SK-N-SH (cell line): ENCODE data around the gene A2M. TPM values are rescaled to one million over a fixed set of nuclear protein-coding genes. Genes with fewer than 3 reads are reported as not detected.

ENCODE experiments used
- CTCF ChIA-PET: fragments of 300-600, 350-600 bp; formaldehyde crosslinking; extraction: SDS; loops from one replicate; lab custom pipeline; 2021; lab: Yijun Ruan, JAX
- POLR2A ChIA-PET: fragments of 350-600 bp; sonication (Branson Sonifier 250); formaldehyde crosslinking; extraction: SDS; loops from one replicate; lab custom pipeline; 2020; ENCODE audit warnings: antibody characterized with exemption, inconsistent platforms; lab: Yijun Ruan, JAX
- DNase-seq: peaks from one replicate; pipeline ENCODE4 v3.0.0; 2012
- H2AFZ ChIP-seq: fragments of 200-600 bp; sonication (generic); 2 replicates; pipeline ENCODE4 v1.8.1; 2016; ENCODE audit warnings: antibody characterized with exemption, mild to moderate bottlenecking, low read depth
- H3F3A ChIP-seq: fragments of 200-600 bp; sonication (generic); replicated peaks from 2 replicates; pipeline ENCODE3; 2016; ENCODE audit warnings: antibody characterized with exemption, mild to moderate bottlenecking; ENCODE audit not compliant: insufficient read depth
- H3K27ac ChIP-seq, 2 experiments: fragments of 200-500 bp in 1 of 2; fragments of 200-600 bp in 1 of 2; sonication (Bioruptor generic) in 1 of 2; sonication (generic), shearing (Covaris generic) in 1 of 2; 2 replicates each; pipeline versions ENCODE4 v1.5.1 to v1.6.1; 2014 to 2016; ENCODE audit warnings: low read depth in 2 of 2, inconsistent platforms in 1 of 2, low read length in 1 of 2, mild to moderate bottlenecking in 1 of 2, mixed read lengths in 1 of 2
- H3K27me3 ChIP-seq: fragments of 200-600 bp; sonication (generic), shearing (Covaris generic); 2 replicates; pipeline ENCODE4 v1.6.1; 2016; ENCODE audit warnings: mixed run types; ENCODE audit not compliant: insufficient read depth
- H3K36me3 ChIP-seq, 2 experiments: fragments of 200-500 bp in 1 of 2; fragments of 200-600 bp in 1 of 2; sonication (Bioruptor generic) in 1 of 2; sonication (generic) in 1 of 2; replicated peaks in 1 of 2; 2 replicates each; pipeline versions ENCODE3 to v1.5.1; 2014 to 2016; ENCODE audit warnings: low read length in 1 of 2, mild to moderate bottlenecking in 1 of 2; ENCODE audit not compliant: insufficient read depth in 2 of 2, control insufficient read depth in 1 of 2
- H3K4me1 ChIP-seq, 2 experiments: fragments of 200-500 bp in 1 of 2; fragments of 200-600 bp in 1 of 2; sonication (Bioruptor generic) in 1 of 2; sonication (generic), shearing (Covaris generic) in 1 of 2; 2 replicates each; pipeline versions ENCODE4 v1.5.1 to v1.6.1; 2014 to 2016; ENCODE audit warnings: low read depth in 1 of 2, low read length in 1 of 2, mixed run types in 1 of 2; ENCODE audit not compliant: insufficient read depth in 2 of 2, control insufficient read depth in 1 of 2
- H3K4me2 ChIP-seq: fragments of 200-600 bp; sonication (generic), shearing (Covaris generic); 2 replicates; pipeline ENCODE4 v1.6.1; 2017; ENCODE audit warnings: mixed run types
- H3K4me3 ChIP-seq, 2 experiments: fragments of 200-500 bp in 1 of 2; fragments of 200-600 bp in 1 of 2; sonication (Bioruptor generic) in 1 of 2; sonication (generic), shearing (Covaris generic) in 1 of 2; 2 replicates each; pipeline versions ENCODE4 v1.5.1 to v1.8.1; 2014 to 2016; ENCODE audit warnings: low read depth in 2 of 2, inconsistent platforms in 1 of 2, low read length in 1 of 2, mild to moderate bottlenecking in 1 of 2, mixed read lengths in 1 of 2, moderate library complexity in 1 of 2
- H3K79me2 ChIP-seq: fragments of 200-600 bp; sonication (generic); 2 replicates; pipeline ENCODE4 v1.8.1; 2017; ENCODE audit warnings: mild to moderate bottlenecking; ENCODE audit not compliant: insufficient read depth
- H3K9ac ChIP-seq: fragments of 200-600 bp; sonication (generic); 2 replicates; pipeline ENCODE4 v1.6.1; 2017; ENCODE audit warnings: mixed run types
- H3K9me2 ChIP-seq: fragments of 200-600 bp; sonication (generic); 2 replicates; pipeline ENCODE4 v1.6.1; 2017; ENCODE audit warnings: mixed run types
- H3K9me3 ChIP-seq: fragments of 200-600 bp; sonication (generic); 2 replicates; pipeline ENCODE4 v1.6.1; 2017; ENCODE audit warnings: mixed run types, mild to moderate bottlenecking, moderate library complexity
- H4K20me1 ChIP-seq: fragments of 200-600 bp; sonication (generic); 2 replicates; pipeline ENCODE4 v1.6.1; 2017; ENCODE audit warnings: mild to moderate bottlenecking, mixed run types; ENCODE audit not compliant: insufficient read depth
- ELF1 ChIP-seq: IDR thresholded peaks from 2 replicates; pipeline ENCODE4 v1.4.0; 2012
- EP300 ChIP-seq, 2 experiments: IDR thresholded peaks; 2 replicates each; pipeline versions ENCODE4 v1.4.0 to v1.6.1; 2012; ENCODE audit warnings: borderline replicate concordance in 1 of 2, low read depth in 1 of 2, low read length in 1 of 2
- EZH2phosphoT487 ChIP-seq: fragments of 200-600 bp; sonication (generic); IDR thresholded peaks from 2 replicates; pipeline ENCODE4 v1.6.1; 2017; ENCODE audit warnings: low read depth, mixed run types, mild to moderate bottlenecking, antibody characterized with exemption, moderate library complexity, borderline replicate concordance
- FOSL2 ChIP-seq: IDR thresholded peaks from 2 replicates; pipeline ENCODE4 v1.4.0; 2012; ENCODE audit warnings: low read depth, mild to moderate bottlenecking, moderate library complexity, borderline replicate concordance
- FOXM1 ChIP-seq: IDR thresholded peaks from 2 replicates; pipeline ENCODE4 v1.4.0; 2012; ENCODE audit warnings: low read depth, mild to moderate bottlenecking
- GABPA ChIP-seq: IDR thresholded peaks from 2 replicates; pipeline ENCODE4 v1.4.0; 2012; ENCODE audit warnings: low read depth, mild to moderate bottlenecking
- GATA2 ChIP-seq: sonication (generic); formaldehyde crosslinking; IDR thresholded peaks from 2 replicates; pipeline ENCODE4 v1.5.0; 2020; ENCODE audit warnings: mild to moderate bottlenecking, missing genetic modification reagents
- JUND ChIP-seq: IDR thresholded peaks from 2 replicates; pipeline ENCODE4 v1.4.0; 2012
- MEF2A ChIP-seq: IDR thresholded peaks from 2 replicates; pipeline ENCODE4 v1.4.0; 2012; ENCODE audit warnings: low read depth, borderline replicate concordance
- MXI1 ChIP-seq: IDR thresholded peaks from 2 replicates; pipeline ENCODE4 v1.6.1; 2012; ENCODE audit warnings: mild to moderate bottlenecking, low read depth, low read length, improper control_type of control experiment
- NFIC ChIP-seq: IDR thresholded peaks from 2 replicates; pipeline ENCODE4 v1.4.0; 2012; ENCODE audit warnings: borderline replicate concordance
- NRF1 ChIP-seq: IDR thresholded peaks from 2 replicates; pipeline ENCODE4 v1.6.1; 2012; ENCODE audit warnings: low read depth, mild to moderate bottlenecking, low read length
- POLR2AphosphoS5 ChIP-seq: IDR thresholded peaks from 2 replicates; pipeline ENCODE4 v1.6.1; 2012; ENCODE audit warnings: low read depth, low read length
- RFX5 ChIP-seq: IDR thresholded peaks from 2 replicates; pipeline ENCODE4 v1.6.1; 2012; ENCODE audit warnings: mild to moderate bottlenecking, improper control_type of control experiment, low read length
- SMC3 ChIP-seq: IDR thresholded peaks from 2 replicates; pipeline ENCODE4 v1.6.1; 2012; ENCODE audit warnings: low read depth, low read length, improper control_type of control experiment
- TCF12 ChIP-seq: IDR thresholded peaks from 2 replicates; pipeline ENCODE4 v1.4.0; 2012
- YY1 ChIP-seq: IDR thresholded peaks from 2 replicates; pipeline ENCODE4 v1.4.0; 2012; ENCODE audit warnings: low read depth, mild to moderate bottlenecking
- WGBS: methylation state at CpG from one replicate; pipeline ENCODE4 v1.1.6; 2017; ENCODE audit warnings: low lambda C conversion rate; 5-methylcytosine and 5-hydroxymethylcytosine counted together
- polyA plus RNA-seq, 3 experiments: library from polyadenylated mRNA; depleted of rRNA; stranded (reverse); fragments of >200 nt; gene quantifications; 2 replicates each; pipeline ENCODE4 v1.2.3, GENCODE V29; 2012
- TF ChIP-seq, protein P1 (sequence below): IDR thresholded peaks from 2 replicates; pipeline ENCODE4 v1.4.0; 2012; ENCODE audit warnings: low read depth, borderline replicate concordance
- TF ChIP-seq, protein P2 (sequence below): fragments of 150-350 bp; IDR thresholded peaks from 2 replicates; pipeline ENCODE4 v1.6.1; 2017; ENCODE audit warnings: antibody characterized with exemption, low read length, low read depth, borderline replicate concordance
- TF ChIP-seq, protein P3 (sequence below): fragments of 200-600 bp; sonication (generic); IDR thresholded peaks from 2 replicates; pipeline ENCODE4 v1.6.1; 2017; ENCODE audit warnings: antibody characterized with exemption, mild to moderate bottlenecking, moderate library complexity

The A2M gene
- polyA plus RNA-seq, 1 of the 3 experiments (the other 2 are of a cell fraction), result not detected

DNA sequence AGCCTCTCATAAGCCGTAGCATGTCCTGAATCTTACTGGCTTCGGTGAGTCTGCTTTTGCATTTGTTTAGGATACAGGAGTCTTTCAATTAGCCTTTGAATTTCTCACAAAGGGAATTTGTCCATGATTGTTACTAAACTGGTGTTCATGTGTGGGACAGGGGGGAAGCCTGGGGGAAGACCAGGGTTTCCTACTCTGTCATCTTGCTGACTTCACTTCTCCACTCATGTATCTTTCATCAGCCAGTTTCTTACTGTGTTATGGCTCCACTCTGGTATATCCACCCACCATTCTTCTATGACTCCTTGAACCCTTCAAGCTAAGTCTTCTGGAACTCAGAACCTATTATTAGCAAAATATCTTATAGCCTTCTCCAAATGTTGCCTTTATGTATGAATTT lies 31.7 kb upstream of the A2M start:
- Histone ChIP-seq H3K4me2 (no peak overlapping the region), H3K79me2 (no peaks in the 10 kb centered on the region), H3K4me3 (no peak overlapping the region), H3K27ac (no peak overlapping the region), H2AFZ (no peak overlapping the region), H3K4me1 (no peaks in the 10 kb centered on the region), H3K9me3 (no peaks in the 10 kb centered on the region), H3K27me3 (no peaks in the 10 kb centered on the region), H3F3A (no peaks in the 10 kb centered on the region), H3K9ac (no peak overlapping the region), H3K36me3 (no peaks in the 10 kb centered on the region), H3K9me2 (no peaks in the 10 kb centered on the region), H4K20me1 (no peaks in the 10 kb centered on the region)
- ChIA-PET POLR2A (no interaction called here), CTCF (no interaction called here)
- WGBS, result 6% methylated on average over 2 of the region's 2 CpGs
- DNase-seq, result no peak
- no peak for TF ChIP-seq EP300 (IDR thresholded peaks at IDR 0.05; ENCODE audit: borderline replicate concordance in 1 of 2, low read depth in 1 of 2, low read length in 1 of 2)
- no peak for TF ChIP-seq FOXM1
- TF ChIP-seq, protein P1, sequence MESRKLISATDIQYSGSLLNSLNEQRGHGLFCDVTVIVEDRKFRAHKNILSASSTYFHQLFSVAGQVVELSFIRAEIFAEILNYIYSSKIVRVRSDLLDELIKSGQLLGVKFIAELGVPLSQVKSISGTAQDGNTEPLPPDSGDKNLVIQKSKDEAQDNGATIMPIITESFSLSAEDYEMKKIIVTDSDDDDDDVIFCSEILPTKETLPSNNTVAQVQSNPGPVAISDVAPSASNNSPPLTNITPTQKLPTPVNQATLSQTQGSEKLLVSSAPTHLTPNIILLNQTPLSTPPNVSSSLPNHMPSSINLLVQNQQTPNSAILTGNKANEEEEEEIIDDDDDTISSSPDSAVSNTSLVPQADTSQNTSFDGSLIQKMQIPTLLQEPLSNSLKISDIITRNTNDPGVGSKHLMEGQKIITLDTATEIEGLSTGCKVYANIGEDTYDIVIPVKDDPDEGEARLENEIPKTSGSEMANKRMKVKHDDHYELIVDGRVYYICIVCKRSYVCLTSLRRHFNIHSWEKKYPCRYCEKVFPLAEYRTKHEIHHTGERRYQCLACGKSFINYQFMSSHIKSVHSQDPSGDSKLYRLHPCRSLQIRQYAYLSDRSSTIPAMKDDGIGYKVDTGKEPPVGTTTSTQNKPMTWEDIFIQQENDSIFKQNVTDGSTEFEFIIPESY, result no peak
- no peak for TF ChIP-seq GABPA
- TF ChIP-seq NRF1, result no peak
- TF ChIP-seq FOSL2, result no peak
- no peak for TF ChIP-seq YY1
- no peak for TF ChIP-seq RFX5
- TF ChIP-seq, protein P2, sequence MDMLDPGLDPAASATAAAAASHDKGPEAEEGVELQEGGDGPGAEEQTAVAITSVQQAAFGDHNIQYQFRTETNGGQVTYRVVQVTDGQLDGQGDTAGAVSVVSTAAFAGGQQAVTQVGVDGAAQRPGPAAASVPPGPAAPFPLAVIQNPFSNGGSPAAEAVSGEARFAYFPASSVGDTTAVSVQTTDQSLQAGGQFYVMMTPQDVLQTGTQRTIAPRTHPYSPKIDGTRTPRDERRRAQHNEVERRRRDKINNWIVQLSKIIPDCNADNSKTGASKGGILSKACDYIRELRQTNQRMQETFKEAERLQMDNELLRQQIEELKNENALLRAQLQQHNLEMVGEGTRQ, result no peak
- TF ChIP-seq ELF1, result no peak
- TF ChIP-seq GATA2 (CRISPR knock-in tag), result no peak
- no peak for TF ChIP-seq POLR2AphosphoS5
- no peak for TF ChIP-seq SMC3
- no peak for TF ChIP-seq NFIC
- no peak for TF ChIP-seq EZH2phosphoT487
- no peak for TF ChIP-seq MEF2A
- no peak for TF ChIP-seq JUND
- no peak for TF ChIP-seq TCF12

DNA sequence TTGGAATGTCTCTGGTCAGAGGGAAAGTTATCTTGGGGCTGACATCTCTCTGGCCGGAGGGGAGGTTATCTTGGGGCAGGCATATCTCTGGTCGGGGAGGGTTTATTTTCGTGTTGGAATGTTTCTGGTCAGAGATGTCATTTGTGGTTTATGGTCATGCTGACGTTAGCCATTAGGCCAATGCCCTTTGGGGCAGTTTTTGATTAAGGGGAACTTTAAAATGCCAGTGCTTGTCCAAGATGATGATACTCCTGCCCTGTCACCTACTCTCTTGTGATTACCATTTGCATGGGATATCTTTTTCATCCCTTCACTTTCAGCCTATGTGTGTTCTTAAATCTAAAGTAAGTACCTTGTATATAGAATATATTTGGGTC lies 29.0 kb upstream of the A2M start:
- H3K27ac ChIP-seq, result no peak overlapping the region
- H3K9me2 ChIP-seq, result no peaks in the 10 kb centered on the region
- 3% methylated on average over 4 of the region's 4 CpGs for WGBS
- no peaks in the 10 kb centered on the region for H3K79me2 ChIP-seq
- POLR2A ChIA-PET, result no interaction called here
- no peaks in the 10 kb centered on the region for H3K36me3 ChIP-seq
- H3K4me3 ChIP-seq, result no peak overlapping the region
- no peak overlapping the region for H2AFZ ChIP-seq
- no peaks in the 10 kb centered on the region for H3K9me3 ChIP-seq
- H4K20me1 ChIP-seq, result no peaks in the 10 kb centered on the region
- no peaks in the 10 kb centered on the region for H3K4me1 ChIP-seq
- no peaks in the 10 kb centered on the region for H3F3A ChIP-seq
- CTCF ChIA-PET, result no interaction called here
- H3K9ac ChIP-seq, result no peak overlapping the region
- no peaks in the 10 kb centered on the region for H3K27me3 ChIP-seq
- H3K4me2 ChIP-seq, result no peak overlapping the region
- no peak for DNase-seq
- TF ChIP-seq EP300 (IDR thresholded peaks at IDR 0.05; ENCODE audit: borderline replicate concordance in 1 of 2, low read depth in 1 of 2, low read length in 1 of 2) (no peak), ELF1 (no peak), GABPA (no peak), MXI1 (no peak), NFIC (no peak), SMC3 (no peak), RFX5 (no peak)
- TF ChIP-seq, protein P2, result no peak
- TF ChIP-seq, protein P1, result no peak
- TF ChIP-seq, protein P3, sequence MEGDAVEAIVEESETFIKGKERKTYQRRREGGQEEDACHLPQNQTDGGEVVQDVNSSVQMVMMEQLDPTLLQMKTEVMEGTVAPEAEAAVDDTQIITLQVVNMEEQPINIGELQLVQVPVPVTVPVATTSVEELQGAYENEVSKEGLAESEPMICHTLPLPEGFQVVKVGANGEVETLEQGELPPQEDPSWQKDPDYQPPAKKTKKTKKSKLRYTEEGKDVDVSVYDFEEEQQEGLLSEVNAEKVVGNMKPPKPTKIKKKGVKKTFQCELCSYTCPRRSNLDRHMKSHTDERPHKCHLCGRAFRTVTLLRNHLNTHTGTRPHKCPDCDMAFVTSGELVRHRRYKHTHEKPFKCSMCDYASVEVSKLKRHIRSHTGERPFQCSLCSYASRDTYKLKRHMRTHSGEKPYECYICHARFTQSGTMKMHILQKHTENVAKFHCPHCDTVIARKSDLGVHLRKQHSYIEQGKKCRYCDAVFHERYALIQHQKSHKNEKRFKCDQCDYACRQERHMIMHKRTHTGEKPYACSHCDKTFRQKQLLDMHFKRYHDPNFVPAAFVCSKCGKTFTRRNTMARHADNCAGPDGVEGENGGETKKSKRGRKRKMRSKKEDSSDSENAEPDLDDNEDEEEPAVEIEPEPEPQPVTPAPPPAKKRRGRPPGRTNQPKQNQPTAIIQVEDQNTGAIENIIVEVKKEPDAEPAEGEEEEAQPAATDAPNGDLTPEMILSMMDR, result no peak
